ENCODE data around the gene KCNQ4.

KCNQ4 gene

GRCh38 chr1:40845895-40846294 lies 62.3 kb downstream of the KCNQ4 start:
- no peak for DNase-seq (ENCODE audit: low read depth in 2 of 2)
- TF ChIP-seq, protein P1, sequence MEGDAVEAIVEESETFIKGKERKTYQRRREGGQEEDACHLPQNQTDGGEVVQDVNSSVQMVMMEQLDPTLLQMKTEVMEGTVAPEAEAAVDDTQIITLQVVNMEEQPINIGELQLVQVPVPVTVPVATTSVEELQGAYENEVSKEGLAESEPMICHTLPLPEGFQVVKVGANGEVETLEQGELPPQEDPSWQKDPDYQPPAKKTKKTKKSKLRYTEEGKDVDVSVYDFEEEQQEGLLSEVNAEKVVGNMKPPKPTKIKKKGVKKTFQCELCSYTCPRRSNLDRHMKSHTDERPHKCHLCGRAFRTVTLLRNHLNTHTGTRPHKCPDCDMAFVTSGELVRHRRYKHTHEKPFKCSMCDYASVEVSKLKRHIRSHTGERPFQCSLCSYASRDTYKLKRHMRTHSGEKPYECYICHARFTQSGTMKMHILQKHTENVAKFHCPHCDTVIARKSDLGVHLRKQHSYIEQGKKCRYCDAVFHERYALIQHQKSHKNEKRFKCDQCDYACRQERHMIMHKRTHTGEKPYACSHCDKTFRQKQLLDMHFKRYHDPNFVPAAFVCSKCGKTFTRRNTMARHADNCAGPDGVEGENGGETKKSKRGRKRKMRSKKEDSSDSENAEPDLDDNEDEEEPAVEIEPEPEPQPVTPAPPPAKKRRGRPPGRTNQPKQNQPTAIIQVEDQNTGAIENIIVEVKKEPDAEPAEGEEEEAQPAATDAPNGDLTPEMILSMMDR (IDR thresholded peaks at IDR 0.05; ENCODE audit: low read depth, low read length), result no peak

DNA sequence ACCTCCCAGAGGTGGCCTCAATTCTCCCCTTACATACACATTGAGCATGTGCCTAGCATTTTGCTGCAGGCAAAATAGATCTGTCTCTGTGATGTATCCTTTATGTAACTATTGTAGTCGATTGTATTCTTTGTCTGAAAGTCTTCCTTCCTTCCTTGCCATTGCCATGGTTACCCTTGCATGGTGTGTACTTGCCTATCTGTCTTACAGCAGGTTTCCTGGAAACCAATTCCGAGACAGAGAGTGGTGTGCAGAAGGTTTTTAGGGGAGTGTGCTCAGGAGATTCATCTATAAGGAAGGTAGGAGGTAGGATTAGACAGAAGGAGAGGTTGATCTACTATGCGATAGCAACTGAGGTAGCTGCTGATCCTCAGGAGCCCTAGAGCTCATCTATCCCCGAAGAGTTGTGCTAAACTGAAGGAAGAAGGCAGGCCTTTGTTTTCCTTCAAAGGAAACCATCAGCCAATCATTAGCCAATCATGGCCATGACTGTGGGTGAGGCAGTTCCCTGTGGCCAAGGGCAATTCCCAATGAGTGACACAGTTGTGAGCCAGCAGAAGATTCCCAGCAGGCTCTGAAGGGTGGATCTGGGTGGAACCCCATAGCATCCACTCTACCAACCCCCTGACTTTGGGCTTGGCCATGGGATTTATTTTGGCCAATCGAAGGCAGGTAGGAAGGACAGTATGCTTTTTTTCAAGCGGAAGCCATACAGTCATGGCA lies 63.6 kb downstream of the KCNQ4 start:
- DNase-seq (ENCODE audit: low read depth in 2 of 2), result peak in 1 of 2 donors; percentile 23
- H3K4me3 ChIP-seq (replicated peaks in 1 of 2; ENCODE audit: low read depth in 2 of 2, low read length in 2 of 2), result no peak overlapping the region
- TF ChIP-seq, protein P1 (IDR thresholded peaks at IDR 0.05; ENCODE audit: low read depth, low read length), result no peak

More at GRCh38 chr1:40845895-40846294, 62.3 kb downstream of the KCNQ4 start:
- H3K4me3 ChIP-seq (replicated peaks in 1 of 2; ENCODE audit: low read depth in 2 of 2, low read length in 2 of 2), result no peak overlapping the region

DNA sequence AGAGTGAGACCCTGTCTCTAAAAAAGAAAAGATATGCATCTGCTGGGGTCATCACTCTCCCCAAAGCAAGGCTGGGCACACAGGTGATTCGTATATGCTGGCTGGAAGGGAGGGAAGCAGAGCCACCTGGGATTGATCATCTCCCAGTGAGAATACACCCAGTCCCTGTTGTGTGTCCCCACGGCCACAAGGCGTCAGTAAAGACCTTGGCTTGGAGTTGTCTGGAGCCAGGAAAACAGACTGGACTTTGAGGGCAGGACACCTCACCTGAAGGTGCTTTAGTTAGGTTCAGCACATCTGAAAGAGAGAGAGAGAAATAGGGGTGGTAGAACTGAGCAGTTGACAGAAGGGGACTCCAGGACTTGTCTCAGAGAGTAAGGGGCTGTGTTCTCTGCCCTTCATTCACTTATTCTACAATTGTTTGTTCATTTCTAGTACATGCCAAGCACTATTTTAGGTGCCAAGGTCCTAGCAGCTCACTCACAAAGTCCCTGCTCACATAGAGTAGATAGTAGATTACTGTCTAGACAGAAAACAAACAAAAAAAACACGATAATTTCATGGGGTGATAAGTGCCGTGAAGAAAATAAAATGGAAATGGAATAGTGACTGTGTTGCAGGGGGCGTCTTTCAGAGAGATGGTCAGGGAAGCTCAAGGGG lies 65.1 kb downstream of the KCNQ4 start:
- TF ChIP-seq, protein P1 (IDR thresholded peaks at IDR 0.05; ENCODE audit: low read depth, low read length), result peak; percentile 98
- no peak overlapping the region for H3K4me3 ChIP-seq (replicated peaks in 1 of 2; ENCODE audit: low read depth in 2 of 2, low read length in 2 of 2)
- peak; percentile 78 to 82 for DNase-seq (ENCODE audit: low read depth in 2 of 2)

DNA sequence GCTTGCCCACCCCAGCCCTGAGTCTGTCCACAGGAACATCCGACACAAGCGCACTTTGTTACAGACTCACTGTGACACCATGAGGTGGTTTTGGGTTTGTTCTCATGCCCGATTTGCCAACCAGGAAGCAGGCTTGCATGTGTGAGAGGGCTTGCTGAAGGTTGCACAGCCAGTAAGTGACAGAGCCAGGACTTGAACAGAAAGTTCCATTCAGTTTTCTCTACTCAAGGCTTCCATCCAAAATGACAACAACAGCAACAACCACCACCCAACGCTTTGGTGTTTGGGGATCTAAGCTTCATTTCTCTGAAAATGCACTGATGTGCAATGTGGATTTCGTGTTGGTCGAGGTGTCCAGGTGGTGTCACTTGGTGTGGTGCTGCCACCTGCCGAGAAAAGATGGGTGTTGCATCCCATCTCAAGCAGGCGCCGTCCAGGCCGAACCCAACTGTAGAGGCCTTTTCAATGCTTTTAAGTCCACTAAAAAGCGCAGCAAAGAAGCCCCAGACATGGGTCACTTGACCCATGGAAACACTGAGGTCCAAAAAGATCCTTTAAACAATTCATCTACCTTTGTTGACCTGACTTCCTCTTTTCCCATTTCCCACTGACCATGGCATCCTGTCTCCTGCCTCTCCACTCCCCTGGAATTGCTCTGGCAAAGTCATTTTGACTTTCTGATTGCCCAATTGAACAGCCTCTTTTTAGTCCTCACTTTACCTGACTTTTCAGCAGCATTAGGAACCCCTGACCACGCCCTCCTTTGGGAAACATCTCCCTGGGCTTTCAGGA lies 66.4 kb downstream of the KCNQ4 start:
- TF ChIP-seq, protein P1 (IDR thresholded peaks at IDR 0.05; ENCODE audit: low read depth, low read length), result peak; percentile 84
- peak; percentile 71 to 74 for DNase-seq (ENCODE audit: low read depth in 2 of 2)
- H3K4me3 ChIP-seq (replicated peaks in 1 of 2; ENCODE audit: low read depth in 2 of 2, low read length in 2 of 2), result no peak overlapping the region

DNA sequence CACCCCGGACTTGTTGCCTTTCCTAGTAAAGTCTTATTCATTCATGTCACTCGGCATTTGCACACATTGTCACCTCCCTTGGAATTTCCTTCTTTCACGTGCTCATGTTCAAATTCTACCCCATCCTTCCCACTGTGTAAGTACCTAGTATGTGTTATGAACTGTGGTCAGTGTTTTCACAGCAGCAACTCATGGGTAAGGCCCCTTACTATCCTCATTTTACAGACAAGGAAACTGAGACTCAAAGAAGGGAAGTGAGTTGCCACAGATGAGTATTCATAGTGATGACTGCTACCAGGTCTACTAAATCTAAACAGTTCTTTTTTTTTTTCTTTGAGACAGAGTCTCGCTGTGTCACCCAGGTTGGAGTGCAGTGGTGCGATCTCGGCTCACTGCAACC lies 68.1 kb downstream of the KCNQ4 start:
- DNase-seq (ENCODE audit: low read depth in 2 of 2), result no peak
- TF ChIP-seq, protein P1 (IDR thresholded peaks at IDR 0.05; ENCODE audit: low read depth, low read length), result no peak
- H3K4me3 ChIP-seq (replicated peaks in 1 of 2; ENCODE audit: low read depth in 2 of 2, low read length in 2 of 2), result no peak overlapping the region

DNA sequence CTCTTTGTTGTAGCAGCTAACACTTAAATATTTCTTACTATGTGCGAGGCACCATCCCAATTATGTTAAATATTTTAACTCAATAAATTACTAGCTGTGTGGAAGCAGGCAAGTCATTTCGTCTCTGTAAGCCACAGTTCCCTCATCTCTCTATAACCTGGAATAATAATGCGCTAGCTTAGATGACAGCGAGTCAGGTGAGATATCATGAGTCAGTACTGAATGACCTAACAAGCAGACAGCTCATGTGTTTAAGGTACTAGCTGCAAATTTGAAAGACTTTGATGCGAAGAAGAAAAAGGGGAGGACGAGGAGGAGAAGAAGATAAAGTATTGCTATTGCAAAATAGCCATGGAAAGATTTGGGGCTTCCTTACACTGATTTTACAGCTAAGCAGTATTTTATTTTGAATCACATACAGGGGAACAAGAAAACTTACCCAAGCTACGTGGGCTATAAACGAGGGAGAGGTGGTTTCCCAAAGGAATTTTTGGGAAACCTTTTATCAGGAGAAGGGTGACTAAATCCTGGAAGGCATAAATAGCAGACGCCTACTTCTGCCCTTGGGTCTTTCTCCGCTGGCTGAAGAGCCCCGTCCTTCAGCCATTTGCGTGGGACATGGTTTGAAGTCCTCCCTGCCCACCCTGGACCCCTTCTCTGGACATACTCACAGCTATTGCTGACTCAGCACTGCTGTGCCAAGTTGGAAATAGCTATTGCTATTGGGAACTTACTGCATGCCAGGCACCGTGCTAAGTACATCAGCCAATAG lies 69.7 kb downstream of the KCNQ4 start:
- TF ChIP-seq, protein P1 (IDR thresholded peaks at IDR 0.05; ENCODE audit: low read depth, low read length), result no peak
- H3K4me3 ChIP-seq (replicated peaks in 1 of 2; ENCODE audit: low read depth in 2 of 2, low read length in 2 of 2), result no peak overlapping the region
- no peak for DNase-seq (ENCODE audit: low read depth in 2 of 2)

Data from cardiac fibroblast (primary cell).